GM19468 (cell line): ENCODE results near the gene PROSER2.

Source experiments
- ATAC-seq: cut with Tn5 transposase; IDR thresholded peaks from one replicate; pipeline ENCODE4 v1.9.1; 2021; ENCODE audit warnings: mild to moderate bottlenecking, moderate library complexity, moderate number of reproducible peaks; ENCODE audit not compliant: unreplicated experiment; ENCODE audit errors: extremely low read depth

PROSER2 gene

GRCh38 chr10:11823122-11823988 is at the start of gene PROSER2:
Gene PROSER2, plus strand, starts transcription at chr10:11823356. Its CDS starts 28,722 bp downstream, at chr10:11852078.
- ATAC-seq: no peak

GRCh38 chr10:11773761-11774441 is 49.3 kb upstream of the PROSER2 start:
- ATAC-seq: no peak

- no peak for ATAC-seq
Observed at GRCh38 chr10:11775412-11775811, 47.7 kb upstream of the PROSER2 start.

- no peak for ATAC-seq
Observed at GRCh38 chr10:11776080-11776479, 47.1 kb upstream of the PROSER2 start.

GRCh38 chr10:11781114-11781513 is 42.0 kb upstream of the PROSER2 start:
- no peak for ATAC-seq

GRCh38 chr10:11782793-11783557 is 40.2 kb upstream of the PROSER2 start:
- no peak for ATAC-seq

GRCh38 chr10:11783558-11783865 is 39.6 kb upstream of the PROSER2 start:
- no peak for ATAC-seq

- ATAC-seq: no peak
Observed at GRCh38 chr10:11787374-11787773, 35.8 kb upstream of the PROSER2 start.

GRCh38 chr10:11787846-11788245 is 35.3 kb upstream of the PROSER2 start:
- ATAC-seq: no peak

GRCh38 chr10:11789306-11789705 is 33.9 kb upstream of the PROSER2 start:
- ATAC-seq: no peak

GRCh38 chr10:11789956-11790355 is 33.2 kb upstream of the PROSER2 start:
- ATAC-seq: no peak

GRCh38 chr10:11793762-11794479 is 29.2 kb upstream of the PROSER2 start:
- ATAC-seq: no peak

GRCh38 chr10:11794566-11794965 is 28.6 kb upstream of the PROSER2 start:
- no peak for ATAC-seq

- no peak for ATAC-seq
Observed at GRCh38 chr10:11795101-11795920, 27.8 kb upstream of the PROSER2 start.

GRCh38 chr10:11796474-11796873 is 26.7 kb upstream of the PROSER2 start:
- ATAC-seq: no peak

GRCh38 chr10:11797281-11797680 is 25.9 kb upstream of the PROSER2 start:
- no peak for ATAC-seq

- ATAC-seq: no peak
Observed at GRCh38 chr10:11797847-11798633, 25.1 kb upstream of the PROSER2 start.

GRCh38 chr10:11798845-11799735 is 24.1 kb upstream of the PROSER2 start:
- ATAC-seq: no peak
